T-helper 2 cell treated with Interferon-gamma antibody and Interleukin-4, amounts not matched to agents 100 ng/mL and 5 ng/mL, for 36 hours (primary cell): ENCODE data around the gene SFTA2. TPM values are rescaled to one million over a fixed set of nuclear protein-coding genes. Genes with fewer than 3 reads are reported as not detected.
"Not testable (repeated sequence)": the region's sequence is repeated elsewhere in the genome, so short reads cannot be mapped to it uniquely, and the experiment has no call there.

ENCODE experiments used
- intact Hi-C: fragments of 100-400 bp; cut with micrococcal nuclease; formaldehyde crosslinking; loops from one replicate; pipeline ENCODE4 v1.15.1; 2023
- total RNA-seq: library from RNA; stranded (reverse); gene quantifications from 2 replicates; pipeline ENCODE4 v1.2.3, GENCODE V29; 2022

The SFTA2 gene
- total RNA-seq, 1 donor from 2014 or later: not detected

GRCh38 chr6:30942338-30943060, 10.5 kb upstream of the SFTA2 start:
- intact Hi-C loops: no loop called here

GRCh38 chr6:30940361-30940986, 8.5 kb upstream of the SFTA2 start, which contains the start of gene MUCL3:
Gene MUCL3, plus strand, starts transcription at chr6:30940973. Its CDS starts 27 bp downstream, at chr6:30941000.
- intact Hi-C loops: no loop called here

- intact Hi-C loops: no loop called here
These were observed 7.5 kb upstream of the SFTA2 start for GRCh38 chr6:30939473-30939872.

- intact Hi-C loops: no loop called here
These were observed 6.8 kb upstream of the SFTA2 start for GRCh38 chr6:30938730-30939129.

- intact Hi-C loops: no loop called here
These were observed 5.3 kb upstream of the SFTA2 start for GRCh38 chr6:30937265-30937664.

- intact Hi-C loops: no loop called here
These were observed 3.0 kb upstream of the SFTA2 start for GRCh38 chr6:30935018-30935417.

- intact Hi-C loops: no loop called here
These were observed 845 bp upstream of the SFTA2 start for GRCh38 chr6:30932665-30933365.

GRCh38 chr6:30931272-30931671, 698 bp downstream of the SFTA2 start:
- intact Hi-C loops: no loop called here

GRCh38 chr6:30930506-30930905, 1.5 kb downstream of the SFTA2 start:
- intact Hi-C loops: no loop called here

- intact Hi-C loops: no loop called here
These were observed 3.3 kb downstream of the SFTA2 start for GRCh38 chr6:30928677-30929076.

GRCh38 chr6:30927080-30927479, 4.9 kb downstream of the SFTA2 start:
- intact Hi-C loops: not testable (repeated sequence)

GRCh38 chr6:30926644-30927043, 5.3 kb downstream of the SFTA2 start:
- intact Hi-C loops: no loop called here

- intact Hi-C loops: not testable (repeated sequence)
These were observed 7.8 kb downstream of the SFTA2 start for GRCh38 chr6:30924040-30924627.

- intact Hi-C loops: no loop called here
These were observed 9.5 kb downstream of the SFTA2 start for GRCh38 chr6:30922447-30922852.

GRCh38 chr6:30918670-30919069, 13.3 kb downstream of the SFTA2 start:
- intact Hi-C loops: loop anchor here (5.0 to 10.0 kb wide), 2 partner anchors 149 to 244 kb away; partner anchors contain the start of gene DHX16

- intact Hi-C loops: loop anchor here (5.0 to 10.0 kb wide), 2 partner anchors 150 to 243 kb away; partner anchors contain the start of gene DHX16
These were observed 14.5 kb downstream of the SFTA2 start for GRCh38 chr6:30917487-30917886.

GRCh38 chr6:30917041-30917440, 14.9 kb downstream of the SFTA2 start:
- intact Hi-C loops: loop anchor here (5.0 to 10.0 kb wide), 2 partner anchors 150 to 242 kb away; partner anchors contain the start of gene DHX16

GRCh38 chr6:30915591-30915946, 16.4 kb downstream of the SFTA2 start:
- intact Hi-C loops: loop anchor here (1.0 to 10.0 kb wide), 6 partner anchors 87 to 241 kb away; partner anchors contain the start of gene DHX16

- intact Hi-C loops: loop anchor here (1.0 to 10.0 kb wide), 6 partner anchors 87 to 240 kb away; partner anchors contain the start of gene DHX16
These were observed 16.9 kb downstream of the SFTA2 start for GRCh38 chr6:30914854-30915590.

GRCh38 chr6:30914076-30914853, 17.7 kb downstream of the SFTA2 start, which contains the start of gene VARS2:
Gene VARS2, plus strand, starts transcription at chr6:30914238. Its CDS starts 599 bp downstream, at chr6:30914837.
- intact Hi-C loops: loop anchor here (2.0 to 10.0 kb wide), 3 partner anchors 165 to 239 kb away; partner anchors contain the start of gene DHX16
